Astrocyte of the cerebellum (primary cell): Measurements from ENCODE around the gene MOSPD3.

Experiments
- DNase-seq: peaks from one replicate; pipeline ENCODE4 v3.0.0-alpha.2; 2011; ENCODE audit warnings: low read depth
- H3K4me3 ChIP-seq: 2 replicates; pipeline ENCODE4 v1.5.1; 2011; ENCODE audit warnings: mild to moderate bottlenecking, low read depth, low read length, moderate library complexity
- CTCF ChIP-seq: IDR thresholded peaks from 2 replicates; pipeline ENCODE4 v1.5.1; 2012; ENCODE audit warnings: low read length, low read depth, moderate library complexity, mild to moderate bottlenecking; ENCODE audit errors: missing control alignments
- in situ Hi-C: cut with HindIII; loops from 2 replicates; pipeline ENCODE4 v1.10.0; 2017; ENCODE audit warnings: low sequenced_read_pairs

Gene MOSPD3

GRCh38 chr7:100585511-100586265 is 26.7 kb upstream of the MOSPD3 start, which contains the start of gene LRCH4:
Gene LRCH4, minus strand, starts transcription at chr7:100586129. Its CDS starts 29 bp downstream, at chr7:100586100.
- no peak for TF ChIP-seq CTCF
- in situ Hi-C loops = no loop called here
- H3K4me3 ChIP-seq = peak within 1 kb of the TSS; percentile 93
- DNase-seq = no peak

GRCh38 chr7:100586266-100587025 is 25.9 kb upstream of the MOSPD3 start, which contains the start of gene FBXO24:
Gene FBXO24, plus strand, starts transcription at chr7:100586328. Its CDS starts 298 bp downstream, at chr7:100586626.
- no peak for TF ChIP-seq CTCF
- in situ Hi-C loops = no loop called here
- peak; percentile 100 for DNase-seq
- H3K4me3 ChIP-seq = peak within 1 kb of the TSS; percentile 93

GRCh38 chr7:100588438-100588837 is 23.9 kb upstream of the MOSPD3 start:
- DNase-seq = no peak
- in situ Hi-C loops = no loop called here

GRCh38 chr7:100589341-100589947 is 22.9 kb upstream of the MOSPD3 start:
- no peak overlapping the region for H3K4me3 ChIP-seq
- TF ChIP-seq CTCF = no peak
- no peak for DNase-seq
- in situ Hi-C loops = no loop called here

More at GRCh38 chr7:100588438-100588837, 23.9 kb upstream of the MOSPD3 start:
- H3K4me3 ChIP-seq = no peak overlapping the region
- TF ChIP-seq CTCF = peak; percentile 12

- H3K4me3 ChIP-seq = no peak overlapping the region
- no peak for DNase-seq
- TF ChIP-seq CTCF = no peak
- in situ Hi-C loops = no loop called here
Observed at GRCh38 chr7:100590077-100590737, 22.1 kb upstream of the MOSPD3 start.

GRCh38 chr7:100591596-100591995 is 20.7 kb upstream of the MOSPD3 start:
- in situ Hi-C loops = no loop called here
- DNase-seq = no peak
- TF ChIP-seq CTCF = no peak
- H3K4me3 ChIP-seq = no peak overlapping the region
